ENCODE results near the gene SLC13A2. TPM values are rescaled to one million over a fixed set of nuclear protein-coding genes. Genes with fewer than 3 reads are reported as not detected.

SLC13A2 gene
- total RNA-seq, 2 donors from 2014 or later: not detected

- Histone ChIP-seq H3K36me3 (ENCODE audit: control insufficient read depth, insufficient read depth, low read length) (no peaks in the 10 kb centered on the region), H3K27me3 (ENCODE audit: control insufficient read depth, insufficient read depth, low read length, poor library complexity, severe bottlenecking) (no peaks in the 10 kb centered on the region), H3K9me3 (ENCODE audit: control insufficient read depth, low read length) (no peaks in the 10 kb centered on the region), H3K27ac (ENCODE audit: low read depth, low read length) (no peak overlapping the region), H3K9ac (ENCODE audit: extremely low read depth, low read length, poor library complexity, severe bottlenecking) (no peak overlapping the region), H3K4me1 (ENCODE audit: control insufficient read depth, insufficient read depth, low read length) (peaks cover 7% of the 10 kb centered on the region), H3K4me3 (ENCODE audit: low read length) (no peak overlapping the region)
- whole genome bisulfite sequencing, 2 experiments (ENCODE audit: insufficient coverage in 1 of 2, insufficient read length in 1 of 2): 88 to 94% methylated on average over 7 of the region's 7 CpGs
- Mint-ChIP-seq H3K4me1 (peaks cover 26% of the 10 kb centered on the region), H3K4me3 (no peak overlapping the region), H3K36me3 (ENCODE audit: low read depth) (no peaks in the 10 kb centered on the region), H3K27ac (no peak overlapping the region), H3K27me3 (ENCODE audit: insufficient read depth) (peaks cover 15% of the 10 kb centered on the region), H3K9me3 (no peaks in the 10 kb centered on the region)
- TF ChIP-seq CTCF (conservative IDR thresholded peaks at IDR 0.05): no peak
- no peak for DNase-seq
These were observed 4.5 kb downstream of the SLC13A2 start for GRCh38 chr17:28477928-28478327.

GRCh38 chr17:28478712-28479615 lies 5.5 kb downstream of the SLC13A2 start:
- Histone ChIP-seq H3K9ac (ENCODE audit: extremely low read depth, low read length, poor library complexity, severe bottlenecking) (no peak overlapping the region), H3K9me3 (ENCODE audit: control insufficient read depth, low read length) (no peaks in the 10 kb centered on the region), H3K27ac (ENCODE audit: low read depth, low read length) (no peak overlapping the region), H3K4me3 (ENCODE audit: low read length) (no peak overlapping the region), H3K27me3 (ENCODE audit: control insufficient read depth, insufficient read depth, low read length, poor library complexity, severe bottlenecking) (no peaks in the 10 kb centered on the region), H3K4me1 (ENCODE audit: control insufficient read depth, insufficient read depth, low read length) (peaks cover 5% of the 10 kb centered on the region), H3K36me3 (ENCODE audit: control insufficient read depth, insufficient read depth, low read length) (no peaks in the 10 kb centered on the region)
- Mint-ChIP-seq H3K4me3 (no peak overlapping the region), H3K27ac (no peak overlapping the region), H3K27me3 (ENCODE audit: insufficient read depth) (peaks cover 15% of the 10 kb centered on the region), H3K36me3 (ENCODE audit: low read depth) (no peaks in the 10 kb centered on the region), H3K9me3 (no peaks in the 10 kb centered on the region), H3K4me1 (peaks cover 19% of the 10 kb centered on the region)
- TF ChIP-seq CTCF (conservative IDR thresholded peaks at IDR 0.05): no peak
- WGBS, 2 experiments (ENCODE audit: insufficient coverage in 1 of 2, insufficient read length in 1 of 2): 71 to 85% methylated on average over 2 to 3 of the region's 3 CpGs
- no peak for DNase-seq

GRCh38 chr17:28480278-28480677 lies 6.8 kb downstream of the SLC13A2 start:
- Histone ChIP-seq H3K36me3 (ENCODE audit: control insufficient read depth, insufficient read depth, low read length) (no peaks in the 10 kb centered on the region), H3K27ac (ENCODE audit: low read depth, low read length) (no peak overlapping the region), H3K4me3 (ENCODE audit: low read length) (no peak overlapping the region), H3K4me1 (ENCODE audit: control insufficient read depth, insufficient read depth, low read length) (peaks cover 7% of the 10 kb centered on the region), H3K9ac (ENCODE audit: extremely low read depth, low read length, poor library complexity, severe bottlenecking) (no peak overlapping the region), H3K27me3 (ENCODE audit: control insufficient read depth, insufficient read depth, low read length, poor library complexity, severe bottlenecking) (no peaks in the 10 kb centered on the region), H3K9me3 (ENCODE audit: control insufficient read depth, low read length) (no peaks in the 10 kb centered on the region)
- H3K27ac Mint-ChIP-seq: no peak overlapping the region
- no peak for DNase-seq
- no peak overlapping the region for H3K4me3 Mint-ChIP-seq
- no peaks in the 10 kb centered on the region for H3K9me3 Mint-ChIP-seq
- 85 to 95% methylated on average over 5 of the region's 5 CpGs for WGBS, 2 experiments (ENCODE audit: insufficient coverage in 1 of 2, insufficient read length in 1 of 2)
- H3K27me3 Mint-ChIP-seq (ENCODE audit: insufficient read depth): peaks cover 15% of the 10 kb centered on the region
- peaks cover 23% of the 10 kb centered on the region for H3K4me1 Mint-ChIP-seq
- TF ChIP-seq CTCF (conservative IDR thresholded peaks at IDR 0.05): no peak
- no peaks in the 10 kb centered on the region for H3K36me3 Mint-ChIP-seq (ENCODE audit: low read depth)

Measured in endodermal cell (in vitro differentiated cells).